Measurements from ENCODE around the gene SEC61A1. TPM values are rescaled to one million over a fixed set of nuclear protein-coding genes. Genes with fewer than 3 reads are reported as not detected.

Gene SEC61A1
- total and polyA plus RNA-seq, 8 donors: 193 to 245 (median 216) TPM

DNA sequence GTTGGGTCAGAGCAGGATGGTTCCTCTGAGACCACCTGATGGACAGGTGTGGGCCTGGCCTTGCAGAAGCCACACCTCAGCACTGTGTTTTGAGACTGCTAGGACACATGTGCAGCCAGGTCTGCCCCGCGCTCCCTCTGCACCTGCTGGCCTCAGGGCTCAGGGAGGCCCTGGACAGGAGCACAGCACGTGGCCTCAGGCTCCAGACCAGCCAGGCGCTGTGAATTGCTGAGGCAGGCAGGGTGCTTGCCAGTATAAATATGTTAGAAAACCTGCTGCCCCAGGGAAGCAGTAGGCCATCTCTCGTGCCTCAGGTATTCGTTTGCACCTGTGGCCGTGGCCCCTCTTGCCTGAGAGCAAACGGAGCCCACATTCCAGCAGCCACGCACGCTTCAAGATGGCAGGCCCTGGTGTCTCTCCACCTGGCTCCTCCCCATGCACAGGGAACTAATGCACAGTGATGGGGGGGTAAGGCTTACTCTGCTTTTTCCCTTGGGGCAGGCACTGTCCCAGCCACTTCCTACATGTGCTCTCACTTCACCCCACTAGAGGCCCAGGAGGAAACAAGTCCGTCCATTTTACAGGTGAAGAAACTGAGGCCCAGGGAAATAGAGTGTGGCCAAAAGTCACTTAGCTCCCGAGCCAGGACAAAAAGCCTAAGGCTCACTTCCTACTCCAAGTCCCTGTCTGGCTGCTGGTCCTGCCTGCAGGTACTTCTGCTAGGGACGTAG, 20.4 kb downstream of the SEC61A1 start:
- DNase-seq (peak in 4 of 6 donors; percentile 60 to 87 (median 72)), FAIRE-seq (no peak), ATAC-seq (peak; percentile 8 to 54 (median 33))
- H3K27me3 ChIP-seq: no peaks in the 10 kb centered on the region
- H3K4me3 ChIP-seq: no peak overlapping the region
- 42 to 55% methylated on average over 13 of the region's 13 CpGs for WGBS, 2 donors
- H3K9me3 ChIP-seq: no peaks in the 10 kb centered on the region
- intact Hi-C loops (cut with DNase I): no loop called here
- no peak overlapping the region for H3K27ac ChIP-seq
- peaks cover 0 to 34% (median 21%) of the 10 kb centered on the region in 3 donors for H3K36me3 ChIP-seq
- H3K4me1 ChIP-seq: peaks cover 3 to 8% (median 7%) of the 10 kb centered on the region in 3 donors
- no peak for TF ChIP-seq CTCF (IDR thresholded peaks at IDR 0.05)

DNA sequence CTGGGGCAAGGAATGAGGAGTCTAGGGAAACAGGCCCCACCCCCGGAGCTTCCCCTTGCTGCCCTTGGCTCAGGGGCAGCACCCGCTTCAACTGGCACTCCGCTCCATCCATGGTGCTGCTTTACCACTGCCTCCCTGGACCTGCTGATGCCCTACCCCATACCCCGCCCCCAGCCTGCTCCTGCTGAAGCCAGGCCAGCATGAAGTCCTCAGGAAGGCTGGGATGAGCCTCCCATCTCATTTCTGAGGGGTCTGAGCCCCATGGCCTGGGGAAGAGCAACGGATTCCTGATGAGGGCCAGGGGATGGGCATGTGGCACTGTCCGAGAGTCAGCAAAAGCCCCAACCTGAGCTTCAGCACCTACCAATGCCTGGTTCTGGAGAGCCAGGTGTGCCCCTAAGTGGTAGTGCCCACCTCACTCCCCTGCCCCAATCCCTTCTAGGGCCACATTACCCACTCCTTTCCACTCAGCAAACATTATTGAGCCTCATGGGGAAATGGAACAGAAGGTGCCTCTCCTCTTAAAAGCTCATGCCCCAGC, 21.0 kb downstream of the SEC61A1 start:
- no peak for TF ChIP-seq CTCF (IDR thresholded peaks at IDR 0.05)
- no peaks in the 10 kb centered on the region for H3K27me3 ChIP-seq
- no peaks in the 10 kb centered on the region for H3K9me3 ChIP-seq
- DNase-seq (no peak), ATAC-seq (no peak), FAIRE-seq (no peak)
- 79 to 80% methylated on average over 6 of the region's 6 CpGs for WGBS, 2 donors
- H3K27ac ChIP-seq: no peak overlapping the region
- peaks cover 0 to 28% (median 14%) of the 10 kb centered on the region in 3 donors for H3K36me3 ChIP-seq
- intact Hi-C loops (cut with DNase I): no loop called here
- no peak overlapping the region for H3K4me3 ChIP-seq
- peaks cover 3 to 8% (median 7%) of the 10 kb centered on the region in 3 donors for H3K4me1 ChIP-seq

GRCh38 chr3:128073807-128074206, 21.6 kb downstream of the SEC61A1 start:
- intact Hi-C loops (cut with DNase I): no loop called here
- no peak for ATAC-seq
- peaks cover 0 to 22% (median 13%) of the 10 kb centered on the region in 3 donors for H3K36me3 ChIP-seq
- peaks cover 3 to 8% (median 7%) of the 10 kb centered on the region in 3 donors for H3K4me1 ChIP-seq
- no peak overlapping the region for H3K4me3 ChIP-seq
- no peak for DNase-seq
- TF ChIP-seq CTCF (IDR thresholded peaks at IDR 0.05): no peak
- 62 to 82% methylated on average over 2 of the region's 2 CpGs for WGBS, 2 donors
- no peaks in the 10 kb centered on the region for H3K27me3 ChIP-seq
- FAIRE-seq: no peak
- H3K9me3 ChIP-seq: no peaks in the 10 kb centered on the region
- H3K27ac ChIP-seq: no peak overlapping the region

DNA sequence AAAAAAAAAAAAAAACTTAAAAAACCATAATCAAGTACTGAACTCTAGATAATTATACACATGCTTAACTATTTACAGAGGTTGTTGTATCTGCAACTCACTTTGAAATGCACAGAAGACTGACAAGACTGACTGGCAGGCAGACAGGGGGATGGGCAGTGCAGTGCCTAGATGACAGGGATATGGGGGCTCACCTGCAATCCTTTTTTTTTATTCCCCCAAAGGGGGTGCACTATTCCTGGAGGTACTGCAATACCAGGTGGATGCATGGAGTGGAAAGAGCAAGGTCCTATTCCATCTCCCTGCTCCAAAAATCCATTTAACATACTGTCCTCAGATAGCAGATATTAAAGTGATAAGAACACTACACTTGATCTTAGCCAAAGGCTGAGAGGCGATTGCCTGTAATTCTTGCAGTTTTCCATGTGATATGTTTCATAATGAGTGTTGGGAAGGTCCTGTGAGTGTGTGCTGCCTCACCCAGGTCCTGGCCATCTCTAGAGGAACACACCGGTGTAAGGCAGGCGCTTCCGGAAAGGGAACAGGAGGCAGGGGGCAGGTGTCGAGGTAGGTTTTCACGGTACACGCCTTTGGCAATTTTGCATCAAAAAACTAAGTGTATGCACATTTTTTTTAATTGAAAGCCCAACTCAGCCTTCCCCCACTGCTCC, 22.7 kb downstream of the SEC61A1 start:
- Histone ChIP-seq H3K4me3 (peak overlapping the region in 2 of 4 donors; percentile 31 to 44), H3K9me3 (no peaks in the 10 kb centered on the region), H3K4me1 (peaks cover 3 to 8% (median 7%) of the 10 kb centered on the region in 3 donors), H3K36me3 (peaks cover 0 to 13% (median 10%) of the 10 kb centered on the region in 3 donors), H3K27ac (peak overlapping the region in 2 of 4 donors; percentile 25 to 55), H3K27me3 (no peaks in the 10 kb centered on the region)
- FAIRE-seq (no peak), DNase-seq (peak in 2 of 6 donors; percentile 9 to 13), ATAC-seq (peak; percentile 10 to 32 (median 14))
- WGBS, 2 donors: 5 to 6% methylated on average over 7 of the region's 7 CpGs
- TF ChIP-seq CTCF (IDR thresholded peaks at IDR 0.05): no peak
- intact Hi-C loops (cut with DNase I): loop anchor here in 1 of 3 donors (5.0 kb wide), 1 partner anchor 57 kb away; no protein-coding TSS in a partner anchor
